GM18951 (cell line): ENCODE measurements around the gene PDIA5.

ENCODE experiments used
- POLR2A ChIP-seq: IDR thresholded peaks from 4 replicates; pipeline ENCODE4 v1.6.1; 2011; ENCODE audit warnings: mild to moderate bottlenecking; ENCODE audit not compliant: insufficient read length, insufficient read depth; ENCODE audit errors: extremely low read depth
- in situ Hi-C: fragments of 300-500 bp; cut with MboI; formaldehyde crosslinking; loops from one replicate; pipeline ENCODE4 v1.12.0; 2022; ENCODE audit warnings: low sequenced_read_pairs, mixed read lengths, inconsistent platforms; ENCODE audit not compliant: unreplicated experiment

The PDIA5 gene

GRCh38 chr3:123053107-123053506 lies 13.7 kb upstream of the PDIA5 start:
- in situ Hi-C loops: no loop called here
- TF ChIP-seq POLR2A: no peak

DNA sequence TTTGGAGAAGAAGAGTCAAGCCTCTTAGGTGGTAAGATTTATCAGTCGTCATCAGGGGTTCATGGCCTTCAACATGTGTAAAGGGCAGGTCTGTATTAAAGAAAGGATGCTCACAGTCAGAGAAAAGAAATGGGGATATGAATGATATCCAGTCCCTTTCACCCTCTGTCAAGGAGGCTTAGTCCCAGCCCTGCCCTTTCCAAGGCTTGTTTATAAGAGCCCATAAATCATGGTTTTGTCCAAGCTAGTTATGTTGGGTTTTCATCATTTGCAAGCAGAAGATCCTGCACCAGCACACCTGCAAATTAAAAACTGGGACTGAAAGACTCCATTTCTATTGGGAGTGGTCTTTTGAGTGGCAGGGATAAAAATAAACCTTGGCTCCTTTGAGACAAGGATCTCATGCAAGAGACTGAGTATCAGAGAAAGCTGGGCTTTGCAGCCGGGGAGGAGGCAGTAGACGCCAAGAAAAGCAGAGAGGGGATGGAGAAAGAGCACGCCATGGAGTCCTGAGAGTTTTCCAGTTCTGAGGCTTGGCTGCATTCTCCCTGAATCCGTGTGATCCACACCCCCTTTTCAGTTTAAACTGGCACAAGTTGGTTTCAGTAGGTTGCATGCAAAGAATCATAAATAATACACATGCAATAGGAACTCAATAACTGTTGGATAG lies 12.6 kb upstream of the PDIA5 start:
- no peak for TF ChIP-seq POLR2A
- in situ Hi-C loops: no loop called here

DNA sequence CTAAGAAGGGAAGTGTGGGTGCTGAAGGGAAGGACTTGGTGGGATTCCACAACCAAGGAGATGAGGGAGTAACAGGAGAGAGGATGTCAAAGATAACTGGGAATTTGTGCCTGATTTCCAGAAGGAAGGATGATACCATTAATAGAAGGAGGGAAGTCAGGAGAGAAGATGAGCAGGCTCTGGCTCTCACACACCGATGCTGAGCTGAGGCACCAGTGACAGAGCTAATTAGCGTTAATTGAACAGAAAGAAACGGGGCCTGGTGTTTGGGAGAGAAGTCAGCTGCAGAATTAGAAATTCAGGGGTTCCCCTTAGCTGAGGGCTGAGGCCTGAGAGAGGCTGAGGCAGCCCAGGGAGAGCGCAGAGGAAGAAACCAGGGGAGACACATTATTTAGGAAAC lies 11.9 kb upstream of the PDIA5 start:
- in situ Hi-C loops: no loop called here
- no peak for TF ChIP-seq POLR2A

DNA sequence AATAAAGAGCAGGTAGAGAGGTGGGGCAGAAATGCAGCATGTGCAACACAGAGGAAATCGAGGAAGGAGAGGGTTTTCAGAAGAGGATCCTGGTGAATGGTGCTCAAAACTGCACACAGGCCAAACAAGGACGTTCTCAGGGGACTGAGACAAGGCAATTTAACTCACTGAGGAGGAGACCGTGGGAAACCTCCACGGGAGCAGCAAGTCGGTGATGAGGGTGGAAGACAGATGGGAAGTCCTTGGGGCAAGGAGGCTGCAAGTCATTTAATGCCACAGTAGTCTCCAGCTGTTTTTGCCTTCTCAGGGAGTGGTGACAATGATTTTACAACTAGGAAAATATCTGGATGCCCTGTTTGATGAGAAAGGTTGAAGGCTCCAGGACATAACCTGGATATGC lies 11.5 kb upstream of the PDIA5 start:
- TF ChIP-seq POLR2A: no peak
- in situ Hi-C loops: no loop called here

- no peak for TF ChIP-seq POLR2A
Measured at GRCh38 chr3:123058505-123058904, 8.3 kb upstream of the PDIA5 start.

DNA sequence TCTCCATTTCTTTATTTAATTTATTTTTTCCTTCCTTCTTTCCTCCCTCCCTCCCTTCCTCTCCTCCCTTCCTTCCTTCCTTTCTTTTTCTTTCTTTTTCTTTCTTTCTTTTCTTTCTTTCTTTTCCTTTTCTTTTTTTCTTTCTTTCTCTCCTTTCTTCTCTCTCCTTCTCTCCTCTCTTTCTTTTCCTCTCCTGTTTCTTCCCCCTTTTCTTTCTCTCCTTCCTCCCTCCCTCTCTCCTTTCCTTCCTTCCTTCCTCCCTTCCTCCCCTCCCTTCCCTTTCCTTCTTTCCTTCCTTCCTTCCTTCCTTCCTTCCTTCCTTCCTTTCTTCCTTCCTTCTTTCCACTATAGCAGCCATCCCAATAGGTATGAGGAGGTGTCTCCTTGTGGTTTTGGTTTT lies 6.8 kb upstream of the PDIA5 start:
- TF ChIP-seq POLR2A: no peak
- in situ Hi-C loops: no loop called here

More at GRCh38 chr3:123058505-123058904, 8.3 kb upstream of the PDIA5 start:
- in situ Hi-C loops: no loop called here

DNA sequence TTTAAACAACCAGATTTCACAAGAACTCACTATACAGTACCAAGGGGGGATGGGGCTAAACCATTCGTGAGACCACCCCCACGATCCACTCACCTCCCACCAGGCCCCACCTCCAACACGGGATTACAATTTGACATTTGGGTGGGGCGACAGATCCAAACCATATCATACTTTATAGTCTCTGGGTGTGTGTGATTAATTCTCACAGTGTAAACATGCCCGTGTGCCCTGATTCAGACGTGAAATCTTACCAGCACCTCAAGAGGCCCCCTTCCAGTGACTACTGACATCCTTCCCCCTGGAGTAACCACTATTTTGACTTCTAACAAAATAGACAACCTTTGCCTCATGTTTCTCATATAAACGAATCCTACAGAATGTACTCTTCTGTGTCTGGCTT lies 5.0 kb upstream of the PDIA5 start:
- in situ Hi-C loops: no loop called here
- no peak for TF ChIP-seq POLR2A

DNA sequence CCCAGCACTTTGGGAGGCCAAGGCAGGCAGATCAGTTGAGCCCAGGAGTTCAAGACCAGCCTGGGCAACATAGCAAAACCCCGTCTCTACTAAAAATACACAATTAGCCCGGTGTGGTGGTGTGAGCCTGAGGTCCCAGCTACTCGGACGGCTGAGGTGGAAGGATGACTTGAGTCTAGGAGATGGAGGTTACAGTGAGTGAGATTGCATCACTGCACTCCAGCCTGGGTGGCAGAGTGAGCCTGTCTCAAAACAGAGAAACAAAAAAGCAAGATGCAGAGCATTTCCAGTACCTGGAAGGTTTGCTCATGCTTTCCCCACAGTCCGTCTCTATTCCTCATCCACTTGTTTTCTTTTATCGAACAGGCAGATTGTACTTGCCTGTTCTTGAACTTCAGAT lies 3.8 kb upstream of the PDIA5 start:
- in situ Hi-C loops: no loop called here
- no peak for TF ChIP-seq POLR2A

- TF ChIP-seq POLR2A: no peak
- in situ Hi-C loops: no loop called here
Measured at GRCh38 chr3:123064506-123064905, 2.3 kb upstream of the PDIA5 start.

GRCh38 chr3:123064914-123065313 lies 1.9 kb upstream of the PDIA5 start:
- in situ Hi-C loops: no loop called here
- TF ChIP-seq POLR2A: no peak

- no peak for TF ChIP-seq POLR2A
- in situ Hi-C loops: no loop called here
Measured at GRCh38 chr3:123066599-123066895, 278 bp upstream of the PDIA5 start.

DNA sequence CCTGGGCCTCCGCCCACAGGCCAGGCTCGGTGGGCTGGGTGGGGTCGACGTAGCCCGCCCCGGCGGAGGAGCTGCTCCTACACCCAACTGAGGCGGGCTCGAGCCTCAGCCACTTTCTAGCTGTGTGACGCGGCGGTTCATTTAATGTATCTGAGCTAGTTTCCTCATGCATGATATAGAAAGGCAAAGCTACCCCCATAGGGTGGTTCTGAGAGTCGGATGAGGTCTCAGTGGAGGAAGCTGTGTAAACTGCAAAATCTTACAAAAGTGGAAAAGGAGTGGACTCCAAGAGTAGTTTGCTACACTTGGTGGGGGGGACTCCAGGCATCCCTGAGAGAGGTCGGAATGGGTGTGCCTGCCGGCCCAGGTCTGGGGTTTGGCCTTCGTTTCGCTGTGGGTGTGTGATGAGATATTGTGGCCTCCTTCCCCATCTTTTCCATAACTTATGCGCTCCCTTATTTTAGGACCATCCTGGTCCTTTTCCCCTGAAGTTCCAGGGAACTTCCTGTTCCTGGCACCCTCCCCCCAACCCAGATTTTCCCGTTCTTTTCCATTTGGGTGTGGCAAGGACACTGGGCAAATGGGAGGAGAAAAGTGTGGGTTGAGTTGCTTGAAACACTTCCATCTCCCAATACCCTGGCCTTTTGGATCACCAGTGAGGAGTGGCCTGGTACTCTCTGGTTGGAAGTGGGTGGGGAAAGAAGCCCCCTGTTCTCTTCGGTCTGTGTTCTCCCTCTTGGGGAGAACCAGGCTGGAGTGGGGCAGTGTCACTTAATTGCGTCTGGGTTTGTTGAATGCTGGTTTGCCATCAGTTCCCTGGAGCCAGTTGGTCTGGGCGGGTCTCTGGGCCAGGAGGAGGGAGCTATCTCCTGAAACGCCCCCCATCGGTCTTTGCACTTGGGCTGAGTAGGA lies 1.1 kb downstream of the PDIA5 start:
- in situ Hi-C loops: no loop called here

GRCh38 chr3:123068601-123069381 lies 2.0 kb downstream of the PDIA5 start:
- TF ChIP-seq POLR2A: no peak
- in situ Hi-C loops: no loop called here

More for the DNA sequence above, 1.1 kb downstream of the PDIA5 start:
- TF ChIP-seq POLR2A: no peak
